K562 (cell line): ENCODE data around the gene HMGA1. TPM values are rescaled to one million over a fixed set of nuclear protein-coding genes. Genes with fewer than 3 reads are reported as not detected.

Experiments used
- BDP1 ChIP-seq: IDR thresholded peaks from 3 replicates; pipeline ENCODE4 v1.6.1; 2011; ENCODE audit not compliant: insufficient read length, insufficient read depth
- CREM ChIP-seq: IDR thresholded peaks from 2 replicates; pipeline ENCODE4 v1.6.1; 2014; ENCODE audit warnings: antibody characterized with exemption, low read depth
- ERF ChIP-seq: fragments of 450-650 bp; formaldehyde crosslinking; IDR thresholded peaks from 2 replicates; pipeline ENCODE4 v1.4.0; 2020; ENCODE audit warnings: mild to moderate bottlenecking, mixed read lengths
- GMEB1 ChIP-seq: fragments of 250-450 bp; sonication (Bioruptor Pico); IDR thresholded peaks from 2 replicates; pipeline ENCODE4 v1.4.0; 2020; ENCODE audit warnings: mild to moderate bottlenecking
- HBP1 ChIP-seq: fragments of 450-650 bp; formaldehyde crosslinking; IDR thresholded peaks from 2 replicates; pipeline ENCODE4 v1.4.0; 2022; ENCODE audit warnings: missing genetic modification characterization
- HMG20A ChIP-seq: fragments of 450-650 bp; formaldehyde crosslinking; conservative IDR thresholded peaks from 2 replicates; pipeline ENCODE4 v1.4.0; 2020; ENCODE audit warnings: mild to moderate bottlenecking, mixed read lengths
- MIER1 ChIP-seq: fragments of 450-650 bp; IDR thresholded peaks from 2 replicates; pipeline ENCODE4 v1.6.1; 2016; ENCODE audit warnings: antibody characterized with exemption, mild to moderate bottlenecking, low read depth
- MYBL2 ChIP-seq, 2 experiments: fragments of 450-650 bp in 1 of 2; sonication (generic) in 1 of 2; formaldehyde crosslinking in 1 of 2; IDR thresholded peaks; 2 replicates each; pipeline versions ENCODE4 v1.6.1 to v1.8.1; 2017 to 2022; ENCODE audit warnings: borderline replicate concordance in 1 of 2, inconsistent platforms in 1 of 2, low read depth in 1 of 2, mild to moderate bottlenecking in 1 of 2, missing genetic modification reagents in 1 of 2, moderate library complexity in 1 of 2
- NRF1 ChIP-seq, 2 experiments: fragments of 450-650 bp; IDR thresholded peaks in 1 of 2; conservative IDR thresholded peaks in 1 of 2; 2 replicates each; pipeline ENCODE4 v1.6.1; 2014; ENCODE audit warnings: mild to moderate bottlenecking in 2 of 2
- PHF8 ChIP-seq: fragments of 200-600 bp; sonication (generic); IDR thresholded peaks from 2 replicates; pipeline ENCODE4 v1.6.1; 2012; ENCODE audit warnings: mixed run types, mild to moderate bottlenecking, inconsistent platforms, low read length, moderate library complexity, borderline replicate concordance
- PTTG1 ChIP-seq: fragments of 450-650 bp; IDR thresholded peaks from 2 replicates; pipeline ENCODE4 v1.6.1; 2016; ENCODE audit warnings: low read depth, mild to moderate bottlenecking, missing genetic modification characterization, missing compliant biosample characterization
- RNF2 ChIP-seq: sonication (generic); IDR thresholded peaks from 2 replicates; pipeline ENCODE4 v1.6.1; 2016
- SP1 ChIP-seq: sonication (generic); formaldehyde crosslinking; IDR thresholded peaks from 2 replicates; pipeline ENCODE4 v1.8.1; 2022; ENCODE audit warnings: mild to moderate bottlenecking, missing genetic modification reagents
- SRSF3 ChIP-seq: fragments of 200-400 bp; formaldehyde crosslinking; IDR thresholded peaks from 2 replicates; pipeline ENCODE4 v1.6.1; 2016; ENCODE audit warnings: mild to moderate bottlenecking, low read length, moderate library complexity; ENCODE audit not compliant: insufficient read depth
- TCF15 ChIP-seq: fragments of 250-450 bp; sonication (Bioruptor Pico); IDR thresholded peaks from 2 replicates; pipeline ENCODE4 v1.8.0; 2022; ENCODE audit warnings: moderate library complexity, mild to moderate bottlenecking, inconsistent platforms
- TCF7 ChIP-seq: sonication (generic); IDR thresholded peaks from 2 replicates; pipeline ENCODE4 v1.6.1; 2016; ENCODE audit warnings: antibody characterized with exemption, borderline replicate concordance
- ZBED1 ChIP-seq: IDR thresholded peaks from 2 replicates; pipeline ENCODE4 v1.6.1; 2014
- ZBTB43 ChIP-seq: sonication (generic); formaldehyde crosslinking; IDR thresholded peaks from 2 replicates; pipeline ENCODE4 v1.8.0; 2023; ENCODE audit warnings: mild to moderate bottlenecking, missing genetic modification reagents
- ZNF280A ChIP-seq: fragments of 450-650 bp; IDR thresholded peaks from 2 replicates; pipeline ENCODE4 v1.6.1; 2018; ENCODE audit warnings: mild to moderate bottlenecking, low read depth; ENCODE audit not compliant: partially characterized antibody
- ZNF431 ChIP-seq: sonication (generic); formaldehyde crosslinking; IDR thresholded peaks from 2 replicates; pipeline ENCODE4 v1.8.0; 2022; ENCODE audit warnings: mild to moderate bottlenecking, missing genetic modification reagents
- polyA plus RNA-seq, 8 experiments: library from polyadenylated mRNA; depleted of rRNA in 4 of 8; stranded (reverse) in 5 of 8; unstranded in 3 of 8; fragments of >200 nt; fragmentation: Nextera tagmentation in 2 of 8; fragmentation: Illumina TruSeq in 1 of 8; extraction: Ambion mirVana in 2 of 8; extraction: Trizol in 1 of 8; gene quantifications; 2 replicates each; pipeline versions ENCODE4 v1.2.1 to v1.2.3, GENCODE V29; 2011 to 2014; ENCODE audit warnings: inconsistent platforms in 1 of 8, missing spikeins in 1 of 8
- total RNA-seq, 7 experiments: library from RNA; depleted of rRNA in 6 of 7; stranded (reverse); fragments of >200 nt in 6 of 7; fragmentation: Illumina TruSeq in 2 of 7; extraction: Trizol in 2 of 7; gene quantifications; 2 replicates each; pipeline versions ENCODE4 v1.2.1 to v1.2.3, GENCODE V29; 2011 to 2021; ENCODE audit warnings: low replicate concordance in 1 of 7

HMGA1 gene
- total and polyA plus RNA-seq, 9 of the 15 experiments (the other 6 are each of a cell fraction or from before 2014, with no cell fraction given) = 27.8 to 1,947 (median 594) TPM

GRCh38 chr6:34236443-34237315, at the start of gene HMGA1 (continued):
- TF ChIP-seq GMEB1 (CRISPR knock-in tag) (peak; percentile 36; the same call in 1 of the 2 replicates), ZBED1 (0 out of 2 replicates have a peak, but pooled peaks have one; percentile 76), MIER1 (no peak), SRSF3 (peak; percentile 86; the same call in 1 of the 2 replicates), HBP1 (CRISPR knock-in tag) (peak; percentile 83; the same call in 1 of the 2 replicates), TCF7 (peak; percentile 85), ERF (CRISPR knock-in tag) (peak; percentile 88; the same call in 1 of the 2 replicates), MYBL2 (IDR thresholded peaks at IDR 0.05; ENCODE audit: low read depth) (no peak), MYBL2 (CRISPR knock-in tag; IDR thresholded peaks at IDR 0.05; ENCODE audit: borderline replicate concordance) (no peak), RNF2 (peak; percentile 60), CREM (peak; percentile 79), ZNF280A (no peak), NRF1 (conservative IDR thresholded peaks at IDR 0.05 in 1 of 2, IDR thresholded peaks at IDR 0.05 in 1 of 2) (peak; percentile 82 to 83), ZNF431 (CRISPR knock-in tag) (no peak), HMG20A (CRISPR knock-in tag) (no peak), SP1 (CRISPR knock-in tag) (peak; percentile 92), ZBTB43 (CRISPR knock-in tag) (0 out of 2 replicates have a peak, but pooled peaks have one; percentile 57), PHF8 (peak; percentile 68), PTTG1 (tag) (no peak), TCF15 (CRISPR knock-in tag) (no peak), BDP1 (no peak)
